Measurements from ENCODE around the gene DEFB131B. TPM values are rescaled to one million over a fixed set of nuclear protein-coding genes. Genes with fewer than 3 reads are reported as not detected.

Gene DEFB131B
- total RNA-seq, 2 experiments from 2014 or later = not detected

DNA sequence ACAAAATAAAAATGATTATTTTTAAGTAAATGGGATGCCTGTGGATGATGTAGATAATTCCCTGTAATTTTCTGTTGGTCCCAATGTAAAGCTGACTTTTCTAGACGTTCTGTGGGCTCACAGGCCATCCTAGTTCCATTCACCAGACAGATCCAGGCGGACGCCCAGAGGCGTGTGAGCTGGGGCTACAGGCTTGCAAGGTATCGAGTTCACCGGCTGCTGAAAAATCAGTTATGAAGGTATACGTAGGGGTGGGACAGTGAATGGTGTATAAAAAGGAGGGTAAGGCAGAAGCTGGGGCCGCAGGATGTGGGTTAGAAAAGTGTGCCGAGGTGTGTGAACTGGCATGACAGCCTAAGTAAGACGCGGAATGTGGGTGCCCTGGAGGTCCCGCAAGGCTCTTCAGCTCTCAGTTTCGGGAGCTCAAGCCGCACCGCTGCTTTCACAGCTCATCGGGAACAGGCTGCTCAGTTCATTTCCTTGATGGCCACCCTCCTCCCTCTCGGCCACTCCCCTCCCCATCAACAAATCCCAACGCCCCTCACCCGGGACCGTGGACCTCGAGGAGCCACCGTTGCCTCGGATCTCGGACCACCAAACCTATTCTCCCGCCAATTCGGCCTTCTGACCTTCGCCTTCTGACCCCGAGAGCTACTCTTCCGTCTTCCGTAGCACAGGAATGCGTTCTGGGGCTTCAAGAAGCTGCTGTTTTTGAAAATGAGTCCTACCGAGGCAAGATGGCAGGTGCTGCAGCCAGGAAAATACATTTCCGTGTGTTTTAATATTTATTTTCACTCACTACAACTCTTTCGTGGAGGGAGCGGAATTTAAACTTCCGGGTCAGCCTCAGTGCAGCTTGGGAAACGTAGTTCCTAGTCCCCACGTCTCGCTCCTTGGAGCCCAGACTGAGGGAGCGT, 49.8 kb downstream of the DEFB131B start, which contains the start of gene XNDC1N:
Gene XNDC1N (minus strand): TSS at position 775 of the 917 bp plus-strand sequence. CDS start 5,241 bp downstream, outside the sequence.
- TF ChIP-seq, protein P1, sequence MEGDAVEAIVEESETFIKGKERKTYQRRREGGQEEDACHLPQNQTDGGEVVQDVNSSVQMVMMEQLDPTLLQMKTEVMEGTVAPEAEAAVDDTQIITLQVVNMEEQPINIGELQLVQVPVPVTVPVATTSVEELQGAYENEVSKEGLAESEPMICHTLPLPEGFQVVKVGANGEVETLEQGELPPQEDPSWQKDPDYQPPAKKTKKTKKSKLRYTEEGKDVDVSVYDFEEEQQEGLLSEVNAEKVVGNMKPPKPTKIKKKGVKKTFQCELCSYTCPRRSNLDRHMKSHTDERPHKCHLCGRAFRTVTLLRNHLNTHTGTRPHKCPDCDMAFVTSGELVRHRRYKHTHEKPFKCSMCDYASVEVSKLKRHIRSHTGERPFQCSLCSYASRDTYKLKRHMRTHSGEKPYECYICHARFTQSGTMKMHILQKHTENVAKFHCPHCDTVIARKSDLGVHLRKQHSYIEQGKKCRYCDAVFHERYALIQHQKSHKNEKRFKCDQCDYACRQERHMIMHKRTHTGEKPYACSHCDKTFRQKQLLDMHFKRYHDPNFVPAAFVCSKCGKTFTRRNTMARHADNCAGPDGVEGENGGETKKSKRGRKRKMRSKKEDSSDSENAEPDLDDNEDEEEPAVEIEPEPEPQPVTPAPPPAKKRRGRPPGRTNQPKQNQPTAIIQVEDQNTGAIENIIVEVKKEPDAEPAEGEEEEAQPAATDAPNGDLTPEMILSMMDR (conservative IDR thresholded peaks at IDR 0.05; ENCODE audit: low read length) = no peak
- TF ChIP-seq EZH2phosphoT487 (IDR thresholded peaks at IDR 0.05; ENCODE audit: borderline replicate concordance, low read depth, low read length) = no peak
- Histone ChIP-seq H2AFZ (ENCODE audit: low read length) (peak within 1 kb of the TSS; percentile 79; the same call in 1 of the 2 replicates), H3K9me3 (ENCODE audit: low read length) (no peaks in the 10 kb centered on the region), H3K4me2 (ENCODE audit: low read length) (peak within 1 kb of the TSS; percentile 86), H3K79me2 (ENCODE audit: insufficient read depth, low read depth, low read length) (peaks cover 57% of the 10 kb centered on the region), H3K4me3 (ENCODE audit: low read depth, low read length, poor library complexity, severe bottlenecking) (peak within 1 kb of the TSS; percentile 88), H3K9me2 (ENCODE audit: insufficient read depth, low read length) (no peaks in the 10 kb centered on the region), H3K36me3 (ENCODE audit: insufficient read depth, low read length) (peaks cover 30% of the 10 kb centered on the region), H3K4me1 (ENCODE audit: insufficient read depth, low read length, poor library complexity, severe bottlenecking) (peaks cover 31% of the 10 kb centered on the region), H4K20me1 (ENCODE audit: insufficient read depth, low read length) (0 out of 2 replicates have a peak, but pooled peaks cover 3% of the 10 kb centered on the region), H3K27ac (ENCODE audit: low read depth, low read length, poor library complexity, severe bottlenecking) (peak within 1 kb of the TSS; percentile 76)
- intact Hi-C loops (cut with micrococcal nuclease; ENCODE audit: unreplicated experiment) = loop anchor here (1.0 kb wide), 1 partner anchor 141 kb away; no protein-coding TSS in a partner anchor
- DNase-seq (ENCODE audit: low spot score) = peak; percentile 92
- POLR2A ChIA-PET = interaction anchor here (0.6 to 1.9 kb wide), 11 partner anchors 10 to 960 kb away, joined by 3 to 6 read pairs (median 3); no protein-coding TSS in a partner anchor
- CTCF ChIA-PET (ENCODE audit: unreplicated experiment) = interaction anchor here (1.3 kb wide), 1 partner anchor 49 kb away, joined by 4 read pairs; no protein-coding TSS in a partner anchor
- TSS peak; percentile 89 for BruUV-seq (replicated peaks)

DNA sequence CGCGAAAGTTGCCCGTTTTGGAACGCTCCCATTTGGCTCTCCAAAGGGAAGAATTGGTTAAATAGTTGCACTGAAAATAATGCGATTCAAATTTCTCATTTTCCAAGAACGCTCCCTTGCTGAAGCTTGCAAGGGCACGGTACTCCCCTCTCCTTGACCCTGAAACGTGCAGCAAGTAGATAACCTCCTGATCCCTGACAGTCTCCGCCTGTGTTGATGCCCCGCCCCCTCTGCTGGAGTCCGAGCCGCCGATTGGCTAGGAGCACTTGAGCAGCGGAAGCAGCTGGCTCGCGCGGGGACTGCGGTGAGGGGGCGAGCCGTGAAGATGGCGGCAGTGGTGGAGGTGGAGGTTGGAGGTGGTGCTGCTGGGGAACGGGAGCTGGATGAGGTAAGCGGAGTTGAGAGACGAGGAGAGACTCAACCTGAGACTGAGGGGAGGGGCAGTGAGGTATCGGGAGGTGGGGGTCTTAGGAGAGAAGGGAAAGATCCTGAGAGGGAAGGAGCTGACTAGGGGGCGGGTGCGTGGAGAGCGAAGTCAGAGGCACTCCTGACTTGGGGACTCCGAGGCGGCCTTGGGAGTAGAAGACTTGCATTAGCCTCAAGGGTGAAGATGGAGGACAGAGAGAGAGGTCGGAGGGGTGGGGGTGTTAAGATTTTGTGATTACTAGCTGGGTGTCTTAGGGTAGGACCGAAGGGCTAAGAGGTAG, 50.6 kb downstream of the DEFB131B start, which contains the start of gene RNF121:
Gene RNF121 (plus strand): TSS at position 310 of the 707 bp plus-strand sequence. CDS start 16 bp downstream, at position 326.
- Histone ChIP-seq H3K4me3 (ENCODE audit: low read depth, low read length, poor library complexity, severe bottlenecking) (peak within 1 kb of the TSS; percentile 88), H3K4me2 (ENCODE audit: low read length) (peak within 1 kb of the TSS; percentile 86), H3K4me1 (ENCODE audit: insufficient read depth, low read length, poor library complexity, severe bottlenecking) (peaks cover 31% of the 10 kb centered on the region), H4K20me1 (ENCODE audit: insufficient read depth, low read length) (peaks cover 11% of the 10 kb centered on the region; the same call in 1 of the 2 replicates), H3K9me2 (ENCODE audit: insufficient read depth, low read length) (no peaks in the 10 kb centered on the region), H2AFZ (ENCODE audit: low read length) (peak within 1 kb of the TSS; percentile 79; the same call in 1 of the 2 replicates), H3K36me3 (ENCODE audit: insufficient read depth, low read length) (peaks cover 27% of the 10 kb centered on the region), H3K9me3 (ENCODE audit: low read length) (no peaks in the 10 kb centered on the region), H3K79me2 (ENCODE audit: insufficient read depth, low read depth, low read length) (peaks cover 65% of the 10 kb centered on the region), H3K27ac (ENCODE audit: low read depth, low read length, poor library complexity, severe bottlenecking) (peak within 1 kb of the TSS; percentile 76)
- CTCF ChIA-PET (ENCODE audit: unreplicated experiment) = interaction anchor here (0.6 to 1.3 kb wide), 3 partner anchors 44 to 414 kb away, joined by 3 to 5 read pairs (median 4); no protein-coding TSS in a partner anchor
- TF ChIP-seq, protein P1 (conservative IDR thresholded peaks at IDR 0.05; ENCODE audit: low read length) = no peak
- no peak for TF ChIP-seq EZH2phosphoT487 (IDR thresholded peaks at IDR 0.05; ENCODE audit: borderline replicate concordance, low read depth, low read length)
- DNase-seq (ENCODE audit: low spot score) = peak; percentile 97
- BruUV-seq (replicated peaks) = no TSS peak
- POLR2A ChIA-PET = interaction anchor here (0.8 to 1.9 kb wide), 9 partner anchors 8 to 531 kb away, joined by 3 to 6 read pairs (median 3); no protein-coding TSS in a partner anchor
- intact Hi-C loops (cut with micrococcal nuclease; ENCODE audit: unreplicated experiment) = loop anchor here (1.0 kb wide), 1 partner anchor 142 kb away; no protein-coding TSS in a partner anchor
